Keratinocyte (primary cell): ENCODE results near the gene KIF22. TPM values are rescaled to one million over a fixed set of nuclear protein-coding genes. Genes with fewer than 3 reads are reported as not detected.
"Not testable (repeated sequence)": the region's sequence is repeated elsewhere in the genome, so short reads cannot be mapped to it uniquely, and the experiment has no call there.

Source experiments
- DNase-seq: peaks from one replicate; pipeline ENCODE4 v3.0.0-alpha.2; 2011; ENCODE audit warnings: low read depth, missing footprints, low spot score
- FAIRE-seq: peaks from 2 replicates; lab custom pipeline; 2011; peaks lifted over from hg19 to GRCh38; lab: Jason Lieb, UNC
- H2AFZ ChIP-seq: 2 replicates; pipeline ENCODE4 v1.6.0; 2012; ENCODE audit warnings: low read length, control low read depth, inconsistent platforms; ENCODE audit not compliant: control insufficient read depth
- H3K27ac ChIP-seq: 2 replicates; pipeline ENCODE4 v1.5.1; 2011; ENCODE audit warnings: low read length; ENCODE audit not compliant: control insufficient read depth, insufficient read depth
- H3K27me3 ChIP-seq: 3 replicates; pipeline ENCODE4 v1.6.0; 2011; ENCODE audit warnings: low read length; ENCODE audit not compliant: control insufficient read depth, insufficient read depth; ENCODE audit errors: extremely low read depth
- H3K36me3 ChIP-seq, 2 experiments: 2 replicates in 1 of 2; 3 replicates in 1 of 2; pipeline ENCODE4 v1.5.1; 2011; ENCODE audit warnings: low read length in 2 of 2, mild to moderate bottlenecking in 1 of 2; ENCODE audit not compliant: control insufficient read depth in 2 of 2, insufficient read depth in 2 of 2; ENCODE audit errors: extremely low read depth in 1 of 2
- H3K4me1 ChIP-seq: 3 replicates; pipeline ENCODE4 v1.5.1; 2011; ENCODE audit warnings: low read length; ENCODE audit not compliant: control insufficient read depth, insufficient read depth; ENCODE audit errors: extremely low read depth
- H3K4me2 ChIP-seq: 3 replicates; pipeline ENCODE4 v1.6.0; 2011; ENCODE audit warnings: low read depth, low read length; ENCODE audit not compliant: control insufficient read depth, insufficient read depth; ENCODE audit errors: extremely low read depth
- H3K4me3 ChIP-seq, 3 experiments: fragments of 200-600 bp in 1 of 3; sonication (generic) in 1 of 3; 2 replicates in 2 of 3; 3 replicates in 1 of 3; pipeline ENCODE4 v1.5.1; 2011 to 2016; ENCODE audit warnings: low read length in 3 of 3, mild to moderate bottlenecking in 3 of 3, control low read depth in 2 of 3, inconsistent platforms in 1 of 3, low read depth in 1 of 3, mixed read lengths in 1 of 3, mixed run types in 1 of 3, moderate library complexity in 1 of 3; ENCODE audit not compliant: control insufficient read depth in 2 of 3, insufficient read depth in 2 of 3; ENCODE audit errors: extremely low read depth in 1 of 3
- H3K79me2 ChIP-seq: 2 replicates; pipeline ENCODE4 v1.6.0; 2012; ENCODE audit warnings: low read length; ENCODE audit not compliant: control insufficient read depth, insufficient read depth
- H3K9ac ChIP-seq: 3 replicates; pipeline ENCODE4 v1.6.0; 2011; ENCODE audit warnings: low read length; ENCODE audit not compliant: control insufficient read depth, insufficient read depth; ENCODE audit errors: extremely low read depth
- H3K9me1 ChIP-seq: 3 replicates; pipeline ENCODE4 v1.6.0; 2011; ENCODE audit warnings: low read length; ENCODE audit not compliant: control insufficient read depth, insufficient read depth; ENCODE audit errors: extremely low read depth
- H3K9me3 ChIP-seq: 2 replicates; pipeline ENCODE4 v1.5.1; 2012; ENCODE audit warnings: low read depth, low read length; ENCODE audit not compliant: control insufficient read depth
- H4K20me1 ChIP-seq: 3 replicates; pipeline ENCODE4 v1.6.0; 2011; ENCODE audit warnings: low read length; ENCODE audit not compliant: control insufficient read depth, insufficient read depth; ENCODE audit errors: extremely low read depth
- CTCF ChIP-seq, 3 experiments: IDR thresholded peaks in 1 of 3; conservative IDR thresholded peaks in 1 of 3; optimal IDR thresholded peaks in 1 of 3; 2 replicates in 2 of 3; 3 replicates in 1 of 3; pipeline versions ENCODE3 to v1.5.1; 2011; ENCODE audit warnings: low read length in 3 of 3, mild to moderate bottlenecking in 3 of 3, moderate library complexity in 2 of 3, control low read depth in 1 of 3, inconsistent platforms in 1 of 3; ENCODE audit not compliant: insufficient read depth in 2 of 3; ENCODE audit errors: extremely low read depth in 1 of 3
- EZH2 ChIP-seq: IDR thresholded peaks from one replicate; pipeline ENCODE4 v1.6.1; 2012; ENCODE audit warnings: inconsistent platforms, mild to moderate bottlenecking, low read length, moderate library complexity
- dilution Hi-C: fragments of 300-500 bp; cut with MboI; formaldehyde crosslinking; loops from one replicate; pipeline ENCODE4 v1.7.0; 2020; ENCODE audit warnings: low sequenced_read_pairs; ENCODE audit not compliant: extremely low pct_ligation_motif_present
- polyA plus RNA-seq, 5 experiments: library from polyadenylated mRNA; depleted of rRNA in 3 of 5; stranded (reverse) in 3 of 5; stranded (forward) in 1 of 5; unstranded in 1 of 5; fragments of >200 nt; gene quantifications; 1 replicate in 1 of 5; 2 replicates in 3 of 5; 3 replicates in 1 of 5; pipeline versions ENCODE4 v1.2.1 to v1.2.3, GENCODE V29; 2011 to 2012; ENCODE audit warnings: missing spikeins in 2 of 5, low read depth in 1 of 5, low replicate concordance in 1 of 5

KIF22 gene
- polyA plus RNA-seq, 1 donor (not counting 4 experiments of a cell fraction or from before 2014, with no cell fraction given), result 43.7 TPM

GRCh38 chr16:29830774-29831173 is 40.2 kb downstream of the KIF22 start:
- Histone ChIP-seq H3K4me1 (no peaks in the 10 kb centered on the region), H3K27ac (no peak overlapping the region), H3K4me3 (no peak overlapping the region), H3K4me2 (no peak overlapping the region), H2AFZ (no peak overlapping the region), H3K36me3 (peaks cover 17 to 31% of the 10 kb centered on the region in 2 experiments), H3K27me3 (no peaks in the 10 kb centered on the region), H3K9me1 (no peaks in the 10 kb centered on the region), H3K79me2 (peaks cover 28% of the 10 kb centered on the region), H3K9ac (no peak overlapping the region), H3K9me3 (no peaks in the 10 kb centered on the region), H4K20me1 (no peaks in the 10 kb centered on the region)
- TF ChIP-seq CTCF (optimal IDR thresholded peaks at IDR 0.05 in 1 of 3, IDR thresholded peaks at IDR 0.05 in 1 of 3, conservative IDR thresholded peaks at IDR 0.05 in 1 of 3; ENCODE audit: extremely low read depth in 1 of 3, insufficient read depth in 2 of 3, low read length in 3 of 3) (no peak), EZH2 (no peak)
- dilution Hi-C loops, result no loop called here
- FAIRE-seq (no peak), DNase-seq (no peak)

- Histone ChIP-seq H3K27ac (no peak overlapping the region), H3K4me2 (no peak overlapping the region), H3K9ac (no peak overlapping the region), H3K9me1 (no peaks in the 10 kb centered on the region), H2AFZ (no peak overlapping the region), H3K9me3 (no peaks in the 10 kb centered on the region), H3K36me3 (peaks cover 17 to 27% of the 10 kb centered on the region in 2 experiments), H3K4me1 (no peaks in the 10 kb centered on the region), H3K79me2 (peaks cover 22% of the 10 kb centered on the region), H3K4me3 (no peak overlapping the region), H3K27me3 (no peaks in the 10 kb centered on the region), H4K20me1 (no peaks in the 10 kb centered on the region)
- DNase-seq (no peak), FAIRE-seq (no peak)
- dilution Hi-C loops, result no loop called here
- TF ChIP-seq EZH2, result no peak
These were observed 40.9 kb downstream of the KIF22 start for GRCh38 chr16:29831490-29831889.

- H3K79me2 ChIP-seq, result peaks cover 12% of the 10 kb centered on the region
- H3K4me2 ChIP-seq, dilution Hi-C loops, H3K9me3 ChIP-seq, H3K9ac ChIP-seq, H3K27ac ChIP-seq, H3K4me3 ChIP-seq, H3K9me1 ChIP-seq, DNase-seq, H3K27me3 ChIP-seq, H4K20me1 ChIP-seq, FAIRE-seq, H3K4me1 ChIP-seq, H2AFZ ChIP-seq: not testable (repeated sequence)
- H3K36me3 ChIP-seq, result peaks cover 22 to 37% of the 10 kb centered on the region in 2 experiments
These were observed 42.7 kb downstream of the KIF22 start for GRCh38 chr16:29833219-29833618.
